Coronary artery (tissue), 2 donors: ENCODE measurements around the gene AFF3.

Experiments
- DNase-seq: peaks from one replicate; pipeline ENCODE4 v3.0.0-alpha.2; 2017; ENCODE audit warnings: low spot score
- H3K27ac ChIP-seq, 2 donors: fragments of 200-600 bp; sonication (generic); one replicate each; pipeline ENCODE4 v1.5.1; 2016 to 2019
- H3K4me3 ChIP-seq: fragments of 200-600 bp; sonication (generic); 2 replicates; pipeline ENCODE4 v1.5.1; 2016; ENCODE audit warnings: mild to moderate bottlenecking, moderate library complexity
- TF ChIP-seq, protein P1 (sequence below): fragments of 200-600 bp; sonication (generic); IDR thresholded peaks from one replicate; pipeline ENCODE4 v1.5.1; 2019; ENCODE audit warnings: antibody characterized with exemption

Gene AFF3

DNA sequence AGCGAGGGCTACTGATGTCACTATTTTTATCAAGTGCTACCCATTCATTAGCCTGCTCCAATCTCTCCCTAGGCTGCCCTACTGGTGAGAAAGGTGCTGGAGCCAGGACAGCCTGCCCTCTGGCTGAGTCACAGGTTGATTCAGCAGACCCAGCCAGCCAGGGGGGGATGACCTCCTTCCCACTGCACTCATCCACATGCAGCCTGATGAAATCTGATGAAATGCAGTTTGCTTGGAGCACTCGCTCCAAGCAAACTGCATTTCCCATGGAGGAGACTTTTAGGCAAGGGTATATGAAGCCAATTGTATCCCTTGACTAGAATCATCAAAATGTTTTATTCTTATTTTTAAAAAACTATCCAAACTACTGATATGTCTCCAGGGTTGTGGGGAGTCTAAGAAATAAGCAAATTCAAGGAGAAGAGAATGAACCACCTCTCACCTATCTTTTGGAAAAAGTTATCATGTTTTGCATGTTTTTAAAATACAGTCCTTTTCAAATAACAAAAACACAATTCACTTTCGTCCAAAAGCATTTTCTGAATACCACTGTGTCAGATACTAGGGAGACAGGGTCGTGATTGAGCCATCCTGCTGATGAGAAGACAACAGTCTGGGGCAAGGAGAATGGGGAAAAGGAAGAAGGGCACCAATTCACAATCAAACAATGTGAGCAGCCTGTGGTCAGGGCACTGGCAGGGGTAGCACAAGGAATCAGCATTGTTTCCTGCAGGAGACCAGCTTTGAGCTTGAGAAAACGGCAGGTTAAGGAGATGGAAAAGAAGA, 128.3 kb downstream of the AFF3 start:
- no peak for DNase-seq
- TF ChIP-seq, protein P1, sequence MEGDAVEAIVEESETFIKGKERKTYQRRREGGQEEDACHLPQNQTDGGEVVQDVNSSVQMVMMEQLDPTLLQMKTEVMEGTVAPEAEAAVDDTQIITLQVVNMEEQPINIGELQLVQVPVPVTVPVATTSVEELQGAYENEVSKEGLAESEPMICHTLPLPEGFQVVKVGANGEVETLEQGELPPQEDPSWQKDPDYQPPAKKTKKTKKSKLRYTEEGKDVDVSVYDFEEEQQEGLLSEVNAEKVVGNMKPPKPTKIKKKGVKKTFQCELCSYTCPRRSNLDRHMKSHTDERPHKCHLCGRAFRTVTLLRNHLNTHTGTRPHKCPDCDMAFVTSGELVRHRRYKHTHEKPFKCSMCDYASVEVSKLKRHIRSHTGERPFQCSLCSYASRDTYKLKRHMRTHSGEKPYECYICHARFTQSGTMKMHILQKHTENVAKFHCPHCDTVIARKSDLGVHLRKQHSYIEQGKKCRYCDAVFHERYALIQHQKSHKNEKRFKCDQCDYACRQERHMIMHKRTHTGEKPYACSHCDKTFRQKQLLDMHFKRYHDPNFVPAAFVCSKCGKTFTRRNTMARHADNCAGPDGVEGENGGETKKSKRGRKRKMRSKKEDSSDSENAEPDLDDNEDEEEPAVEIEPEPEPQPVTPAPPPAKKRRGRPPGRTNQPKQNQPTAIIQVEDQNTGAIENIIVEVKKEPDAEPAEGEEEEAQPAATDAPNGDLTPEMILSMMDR, result no peak
- Histone ChIP-seq H3K27ac (no peak overlapping the region), H3K4me3 (no peak overlapping the region)

DNA sequence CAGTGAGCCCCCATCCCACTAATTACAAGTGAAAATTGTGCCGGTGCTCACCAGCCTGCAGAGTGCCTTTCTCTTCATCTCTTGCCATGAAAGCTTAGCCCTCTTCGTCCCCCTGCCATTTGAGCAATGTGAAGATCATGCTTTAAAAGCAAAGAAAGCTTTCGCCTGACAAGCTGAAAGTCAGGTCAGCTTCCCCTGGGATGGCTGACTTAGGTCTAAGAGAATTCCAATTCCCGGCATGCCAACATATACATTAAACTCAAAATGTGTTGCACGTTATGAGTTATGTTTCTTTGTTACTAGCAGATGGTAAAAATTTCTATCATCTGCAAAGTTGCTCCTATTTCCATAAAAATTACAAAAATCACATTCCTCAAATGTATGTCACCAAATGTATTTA, 129.8 kb downstream of the AFF3 start:
- Histone ChIP-seq H3K4me3 (no peak overlapping the region), H3K27ac (no peak overlapping the region)
- no peak for DNase-seq
- TF ChIP-seq, protein P1, result no peak

DNA sequence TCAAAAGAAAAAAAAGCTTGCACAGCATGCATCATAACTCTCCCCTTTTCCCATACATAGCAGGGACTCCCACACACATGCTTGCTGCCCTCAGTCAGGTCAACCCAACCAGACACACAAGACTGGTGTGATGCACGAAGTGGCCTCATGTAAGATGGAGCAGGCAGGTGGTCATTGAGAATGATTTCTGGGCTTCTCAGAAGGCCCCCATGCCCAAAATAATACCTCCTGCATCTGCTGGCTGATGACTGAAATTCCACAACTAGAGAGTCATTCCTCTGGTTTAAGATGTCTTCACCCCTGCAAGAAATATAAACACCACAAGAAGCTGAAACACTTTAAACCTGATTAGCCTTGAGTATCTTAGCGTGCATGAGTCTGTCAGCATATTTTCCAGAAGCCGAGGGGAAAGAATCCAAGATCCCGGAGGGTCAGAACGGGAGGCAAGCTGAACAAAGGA, 131.1 kb downstream of the AFF3 start:
- TF ChIP-seq, protein P1, result no peak
- no peak overlapping the region for H3K27ac ChIP-seq
- H3K4me3 ChIP-seq, result no peak overlapping the region
- DNase-seq, result no peak

DNA sequence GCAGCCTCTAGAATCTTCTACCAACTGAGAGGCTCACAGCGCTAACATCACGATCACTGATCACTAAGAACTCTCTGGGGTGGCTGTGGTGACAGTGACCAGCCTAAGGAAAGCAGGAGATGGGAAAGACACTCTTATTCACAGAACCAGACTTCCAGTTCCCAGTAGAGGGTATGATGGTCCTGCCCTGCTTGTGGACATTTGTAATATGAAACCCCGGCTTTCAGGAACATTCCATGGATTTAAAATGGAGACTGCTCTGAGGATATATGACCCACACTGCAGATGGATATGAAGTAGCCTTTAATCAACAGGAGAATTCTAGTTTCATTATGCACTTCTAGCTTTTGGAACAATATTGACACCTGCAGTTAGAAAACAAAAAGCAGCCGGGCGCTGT, 131.8 kb downstream of the AFF3 start:
- DNase-seq, result no peak
- TF ChIP-seq, protein P1, result no peak

DNA sequence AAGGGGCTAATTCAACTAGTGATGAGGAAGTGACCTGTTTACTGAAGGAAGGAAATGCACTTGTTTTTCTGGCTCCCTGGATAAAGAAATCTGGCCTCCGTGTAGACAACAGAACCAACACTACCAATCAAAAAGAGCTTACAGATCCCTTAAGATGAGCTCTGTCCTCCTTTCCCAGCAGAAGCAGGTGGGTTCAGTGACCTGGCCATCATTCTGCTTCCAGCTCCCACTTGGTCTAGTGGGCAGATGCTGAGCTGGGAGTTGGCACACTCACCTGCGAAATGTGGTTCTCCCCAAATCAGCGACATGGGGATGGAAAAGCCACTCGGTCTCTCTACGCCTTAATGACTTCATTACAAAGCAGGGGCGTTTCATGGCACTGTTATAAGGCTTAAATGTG, 132.6 kb downstream of the AFF3 start:
- Histone ChIP-seq H3K27ac (no peak overlapping the region), H3K4me3 (no peak overlapping the region)
- DNase-seq, result no peak
- TF ChIP-seq, protein P1, result no peak

More for the DNA sequence above, 131.8 kb downstream of the AFF3 start:
- H3K4me3 ChIP-seq, result no peak overlapping the region
- H3K27ac ChIP-seq, result no peak overlapping the region

DNA sequence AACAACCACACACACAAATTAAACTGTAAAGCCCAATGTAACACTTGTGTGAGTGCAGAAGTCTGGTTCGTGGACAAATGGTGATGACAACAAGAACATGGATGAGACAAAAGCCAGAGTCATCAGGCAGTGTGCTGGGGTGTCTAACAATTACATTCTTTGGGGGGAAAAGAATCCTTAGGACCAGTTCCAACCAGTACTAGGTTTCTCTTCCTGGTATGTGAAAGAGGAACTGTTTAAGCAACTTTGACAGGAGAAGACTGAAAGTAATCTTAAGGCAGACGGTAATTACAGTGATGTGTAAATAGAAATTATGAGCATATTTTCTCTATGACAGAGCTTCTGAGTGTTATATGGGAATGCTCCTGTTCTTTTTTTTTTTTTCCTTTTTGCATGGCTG, 133.4 kb downstream of the AFF3 start:
- DNase-seq, result no peak
- H3K27ac ChIP-seq, result no peak overlapping the region
- TF ChIP-seq, protein P1, result no peak

DNA sequence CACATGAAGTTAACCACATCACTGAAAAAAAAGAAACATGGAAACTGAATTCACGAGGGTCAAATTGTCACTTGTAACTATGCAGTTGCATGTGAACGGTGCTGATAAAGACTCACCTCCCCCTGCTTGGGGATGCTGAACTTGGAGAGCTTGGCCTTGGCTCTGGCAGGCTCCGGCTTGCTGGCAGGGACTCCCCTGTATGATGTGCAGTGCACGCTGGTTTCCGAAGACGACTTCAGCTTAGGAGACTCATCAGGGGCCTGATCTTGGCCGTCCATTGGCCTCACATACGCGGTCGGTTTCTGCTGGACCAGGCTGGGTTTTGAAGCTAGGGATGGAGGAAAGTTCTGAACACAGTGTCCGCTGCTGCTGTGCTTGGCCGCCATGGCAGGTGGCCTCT, 135.9 kb downstream of the AFF3 start:
- TF ChIP-seq, protein P1, result no peak
- Histone ChIP-seq H3K4me3 (no peak overlapping the region), H3K27ac (no peak overlapping the region)
- DNase-seq, result no peak

More for the DNA sequence above, 133.4 kb downstream of the AFF3 start:
- no peak overlapping the region for H3K4me3 ChIP-seq
